ENCODE measurements around the gene MAN2A1.

GRCh38 chr5:109668668-109669422 lies 20.9 kb upstream of the MAN2A1 start:
- TF ChIP-seq EZH2 (IDR thresholded peaks at IDR 0.05; ENCODE audit: insufficient read depth, poor library complexity, severe bottlenecking) (no peak), EZH2phosphoT487 (IDR thresholded peaks at IDR 0.05; ENCODE audit: insufficient read depth, low read depth) (no peak)
